Ovary (tissue), 3 donors: ENCODE results near the gene IPCEF1.

ENCODE experiments used
- CTCF ChIP-seq, 3 donors: fragments of 450-650 bp in 2 of 3; fragments of 200-600 bp in 1 of 3; IDR thresholded peaks; one replicate each; pipeline versions ENCODE4 v1.5.1 to v1.8.0; 2016 to 2022; ENCODE audit warnings: antibody characterized with exemption in 3 of 3, mild to moderate bottlenecking in 1 of 3
- POLR2A ChIP-seq: fragments of 450-650 bp; IDR thresholded peaks from one replicate; pipeline ENCODE4 v1.6.1; 2017; ENCODE audit warnings: antibody characterized with exemption, mild to moderate bottlenecking, moderate library complexity
- donor health status: DM: no; HTN: no; CAD: no.

GRCh38 chr6:154202339-154202738 is 154.3 kb downstream of the IPCEF1 start:
- TF ChIP-seq CTCF (IDR thresholded peaks at IDR 0.05): no peak
- TF ChIP-seq POLR2A: no peak
